B cell (primary cell): ENCODE data around the gene ANKDD1A. TPM values are rescaled to one million over a fixed set of nuclear protein-coding genes. Genes with fewer than 3 reads are reported as not detected.

ENCODE experiments used
- ATAC-seq: fragments of 200-7000 bp; cut with Tn5 transposase; one replicate; pipeline ENCODE4 v1.10.0; 2021; ENCODE audit warnings: low read depth, mild to moderate bottlenecking, moderate number of reproducible peaks, moderate library complexity
- CTCF ChIA-PET: fragments of 350-600 bp; sonication (Branson Sonifier 250); formaldehyde crosslinking; loops from one replicate; lab custom pipeline; 2021; ENCODE audit warnings: antibody characterized with exemption, inconsistent platforms; lab: Charles Lee
- POLR2A ChIA-PET: fragments of 350-600 bp; sonication (Branson Sonifier 250); formaldehyde crosslinking; loops from one replicate; lab custom pipeline; 2021; ENCODE audit warnings: antibody characterized with exemption; lab: Charles Lee
- DNase-seq: peaks from one replicate; pipeline ENCODE4 v3.0.0; 2013
- H2AFZ ChIP-seq: 2 replicates; pipeline ENCODE4 v1.6.1; 2012; ENCODE audit warnings: mild to moderate bottlenecking, low read depth, low read length; ENCODE audit not compliant: insufficient read depth, poor library complexity, severe bottlenecking
- H3K27ac ChIP-seq, 2 donors: 1 replicate in 1 of 2; 2 replicates in 1 of 2; pipeline ENCODE4 v1.5.1; 2012 to 2013; ENCODE audit warnings: low read length in 2 of 2, mild to moderate bottlenecking in 2 of 2, moderate library complexity in 1 of 2
- H3K27me3 ChIP-seq, 4 experiments: fragments of 200-600 bp in 1 of 4; sonication (generic) in 1 of 4; replicated peaks in 1 of 4; 1 replicate in 2 of 4; 2 replicates in 2 of 4; pipeline versions ENCODE4 v1.6.1 to v1.7.0; 2013 to 2016; ENCODE audit warnings: low read length in 3 of 4, mild to moderate bottlenecking in 2 of 4, mixed read lengths in 1 of 4, moderate library complexity in 1 of 4; ENCODE audit not compliant: insufficient read depth in 4 of 4, control insufficient read depth in 3 of 4; ENCODE audit errors: control extremely low read depth in 1 of 4
- H3K36me3 ChIP-seq, 2 experiments: replicated peaks in 1 of 2; 1 replicate in 1 of 2; 2 replicates in 1 of 2; pipeline versions ENCODE4 v1.6.1 to v1.7.1; 2013; ENCODE audit warnings: low read length in 1 of 2; ENCODE audit not compliant: insufficient read depth in 2 of 2, control insufficient read depth in 1 of 2; ENCODE audit errors: control extremely low read depth in 1 of 2, extremely low read depth in 1 of 2
- H3K4me1 ChIP-seq, 2 donors: fragments of 200-600 bp in 1 of 2; sonication (generic) in 1 of 2; 1 replicate in 1 of 2; 2 replicates in 1 of 2; pipeline versions ENCODE4 v1.5.1 to v1.6.1; 2013 to 2017; ENCODE audit warnings: low read length in 2 of 2; ENCODE audit not compliant: control insufficient read depth in 2 of 2, insufficient read depth in 2 of 2
- H3K4me2 ChIP-seq: replicated peaks from 2 replicates; pipeline ENCODE3; 2012; ENCODE audit warnings: mild to moderate bottlenecking, low read depth, low read length; ENCODE audit not compliant: poor library complexity, severe bottlenecking
- H3K4me3 ChIP-seq, 5 experiments: fragments of 200-600 bp in 1 of 5; sonication (generic) in 1 of 5; 1 replicate in 3 of 5; 2 replicates in 2 of 5; pipeline versions ENCODE4 v1.5.1 to v1.7.0; 2011 to 2016; ENCODE audit warnings: low read length in 4 of 5, mild to moderate bottlenecking in 4 of 5, low read depth in 2 of 5, control low read depth in 1 of 5, moderate library complexity in 1 of 5; ENCODE audit not compliant: insufficient read depth in 1 of 5; ENCODE audit errors: control extremely low read depth in 1 of 5, extremely low read depth in 1 of 5
- H3K79me2 ChIP-seq: fragments of 200-600 bp; sonication (generic); one replicate; pipeline ENCODE4 v1.6.0; 2016; ENCODE audit warnings: low read length; ENCODE audit not compliant: control insufficient read depth, insufficient read depth
- H3K9ac ChIP-seq: fragments of 200-600 bp; sonication (generic); 2 replicates; pipeline ENCODE4 v1.6.1; 2017; ENCODE audit warnings: mild to moderate bottlenecking, low read length, moderate library complexity
- H3K9me3 ChIP-seq, 3 donors: one replicate each; pipeline versions ENCODE4 v1.6.1 to v1.7.1; 2013; ENCODE audit warnings: low read length in 2 of 3; ENCODE audit not compliant: control insufficient read depth in 2 of 3, insufficient read depth in 1 of 3; ENCODE audit errors: control extremely low read depth in 1 of 3
- H4K20me1 ChIP-seq: 2 replicates; pipeline ENCODE4 v1.6.0; 2012; ENCODE audit warnings: mild to moderate bottlenecking, low read length; ENCODE audit not compliant: insufficient read depth, control insufficient read depth, poor library complexity, severe bottlenecking
- H3K27ac Mint-ChIP-seq: one replicate; pipeline ENCODE4 v1.8.0; 2021; ENCODE audit warnings: mixed read lengths
- H3K27me3 Mint-ChIP-seq: one replicate; pipeline ENCODE4 v1.8.0; 2021; ENCODE audit warnings: mixed read lengths
- H3K4me1 Mint-ChIP-seq: one replicate; pipeline ENCODE4 v1.8.0; 2021; ENCODE audit warnings: mixed read lengths
- H3K4me3 Mint-ChIP-seq: one replicate; pipeline ENCODE4 v1.8.0; 2021; ENCODE audit warnings: mixed read lengths
- H3K9me3 Mint-ChIP-seq: one replicate; pipeline ENCODE4 v1.8.0; 2022; ENCODE audit warnings: mixed read lengths; ENCODE audit not compliant: insufficient read depth
- EZH2 ChIP-seq: IDR thresholded peaks from 2 replicates; pipeline ENCODE4 v1.6.1; 2012; ENCODE audit warnings: borderline replicate concordance, low read depth, mild to moderate bottlenecking, moderate library complexity, low read length; ENCODE audit not compliant: insufficient read depth, poor library complexity, severe bottlenecking
- WGBS: methylation state at CpG from one replicate; pipeline ENCODE4 v1.1.5; 2013; ENCODE audit warnings: missing lambda C conversion rate; ENCODE audit not compliant: insufficient coverage; 5-methylcytosine and 5-hydroxymethylcytosine counted together
- intact Hi-C: fragments of 100-400 bp; cut with micrococcal nuclease; formaldehyde crosslinking; loops from one replicate; pipeline ENCODE4 v1.10.0; 2022
- polyA plus RNA-seq: library from polyadenylated mRNA; depleted of rRNA; stranded (reverse); fragments of >200 nt; gene quantifications from 2 replicates; pipeline ENCODE4 v1.2.3, GENCODE V29; 2012
- total RNA-seq, 2 donors: library from RNA; stranded (reverse); fragments of 120-200 nt in 1 of 2; gene quantifications; 1 replicate in 1 of 2; 2 replicates in 1 of 2; pipeline versions ENCODE4 v1.2.3 to v1.2.4, GENCODE V29; 2013 to 2022
- TF ChIP-seq, protein P1 (sequence below): fragments of 200-600 bp; IDR thresholded peaks from one replicate; pipeline ENCODE4 v1.8.0; 2022; ENCODE audit warnings: antibody characterized with exemption, mild to moderate bottlenecking

Gene ANKDD1A
- total and polyA plus RNA-seq, 2 donors (not counting 1 experiment from before 2014, with no cell fraction given): 2.6 to 2.7 TPM

DNA sequence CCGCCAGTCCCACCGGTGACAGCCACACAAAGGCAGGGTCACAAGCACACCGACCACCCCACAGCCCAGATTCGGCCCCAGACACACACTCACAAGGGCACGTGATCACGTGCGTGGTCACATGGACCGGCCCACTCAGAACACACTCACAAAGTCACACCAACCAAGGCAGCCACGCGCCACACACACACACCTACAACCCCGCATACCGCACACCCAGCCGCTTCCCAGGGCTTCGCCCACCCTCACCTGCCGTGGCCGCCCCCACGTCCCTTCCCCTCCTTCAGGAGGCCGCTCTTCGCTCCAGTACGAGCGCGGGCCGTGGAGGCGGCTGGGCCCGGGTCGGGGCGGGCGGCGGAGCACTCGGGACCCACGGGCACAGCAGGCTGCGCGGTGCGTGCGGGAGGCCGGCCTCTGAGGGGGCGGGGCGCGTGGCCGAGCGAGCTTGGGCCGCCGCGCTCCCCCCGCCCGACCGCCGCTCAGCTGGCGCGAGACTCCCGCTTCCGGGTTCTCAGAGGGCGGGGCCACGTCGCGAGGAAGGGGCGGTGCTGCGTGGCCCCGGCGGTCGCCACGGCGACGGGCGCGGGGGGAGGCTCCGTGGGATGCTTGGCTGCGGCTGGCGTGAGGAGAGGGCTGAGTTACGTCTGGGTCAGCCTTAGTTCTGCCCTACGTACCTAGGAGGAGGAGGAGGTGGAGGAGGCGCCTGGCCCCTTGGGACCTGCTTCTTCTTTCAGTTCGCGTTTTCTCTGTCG lies 77.9 kb downstream of the ANKDD1A start, which contains the start of gene SPG21:
Gene SPG21 (minus strand): TSS at position 499 of the 752 bp plus-strand sequence. CDS start 6,345 bp downstream, outside the sequence.
- under 1% methylated on average over 71 of the region's 75 CpGs for WGBS
- peak; percentile 95 for ATAC-seq
- H3K9me3 Mint-ChIP-seq: no peaks in the 10 kb centered on the region
- peaks cover 40% of the 10 kb centered on the region for H3K79me2 ChIP-seq
- intact Hi-C loops: loop anchor here (1.0 to 5.0 kb wide), 7 partner anchors 40 to 286 kb away; partner anchors contain the start of genes MTFMT, PDCD7, PIF1 and PLEKHO2
- no peaks in the 10 kb centered on the region for H3K27me3 Mint-ChIP-seq
- peak within 1 kb of the TSS; percentile 96 for H3K4me2 ChIP-seq
- peaks cover 48% of the 10 kb centered on the region for H3K4me1 Mint-ChIP-seq
- H2AFZ ChIP-seq: peak within 1 kb of the TSS; percentile 80
- TF ChIP-seq, protein P1, sequence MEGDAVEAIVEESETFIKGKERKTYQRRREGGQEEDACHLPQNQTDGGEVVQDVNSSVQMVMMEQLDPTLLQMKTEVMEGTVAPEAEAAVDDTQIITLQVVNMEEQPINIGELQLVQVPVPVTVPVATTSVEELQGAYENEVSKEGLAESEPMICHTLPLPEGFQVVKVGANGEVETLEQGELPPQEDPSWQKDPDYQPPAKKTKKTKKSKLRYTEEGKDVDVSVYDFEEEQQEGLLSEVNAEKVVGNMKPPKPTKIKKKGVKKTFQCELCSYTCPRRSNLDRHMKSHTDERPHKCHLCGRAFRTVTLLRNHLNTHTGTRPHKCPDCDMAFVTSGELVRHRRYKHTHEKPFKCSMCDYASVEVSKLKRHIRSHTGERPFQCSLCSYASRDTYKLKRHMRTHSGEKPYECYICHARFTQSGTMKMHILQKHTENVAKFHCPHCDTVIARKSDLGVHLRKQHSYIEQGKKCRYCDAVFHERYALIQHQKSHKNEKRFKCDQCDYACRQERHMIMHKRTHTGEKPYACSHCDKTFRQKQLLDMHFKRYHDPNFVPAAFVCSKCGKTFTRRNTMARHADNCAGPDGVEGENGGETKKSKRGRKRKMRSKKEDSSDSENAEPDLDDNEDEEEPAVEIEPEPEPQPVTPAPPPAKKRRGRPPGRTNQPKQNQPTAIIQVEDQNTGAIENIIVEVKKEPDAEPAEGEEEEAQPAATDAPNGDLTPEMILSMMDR: no peak
- TF ChIP-seq EZH2: no peak
- peak within 1 kb of the TSS; percentile 83 to 94 for H3K27ac ChIP-seq
- H4K20me1 ChIP-seq: no peaks in the 10 kb centered on the region
- H3K27ac Mint-ChIP-seq: peak within 1 kb of the TSS; percentile 96
- H3K9ac ChIP-seq: peak within 1 kb of the TSS; percentile 89
- DNase-seq: peak; percentile 99
- peaks cover 28 to 31% of the 10 kb centered on the region in 2 donors for H3K4me1 ChIP-seq
- ChIA-PET POLR2A (interaction anchor here (0.7 to 1.8 kb wide), 6 partner anchors 20 to 315 kb away, joined by 3 to 7 read pairs (median 4); partner anchors contain the start of genes PARP16, PLEKHO2 and RNU5B-1), CTCF (interaction anchor here (0.6 to 2.9 kb wide), 8 partner anchors 8 to 1875 kb away, joined by 3 to 10 read pairs (median 3); no protein-coding TSS in a partner anchor)
- no peaks in the 10 kb centered on the region for H3K27me3 ChIP-seq
- H3K4me3 Mint-ChIP-seq: peak within 1 kb of the TSS; percentile 97
- peak within 1 kb of the TSS; percentile 70 to 97 (median 88) for H3K4me3 ChIP-seq
- no peaks in the 10 kb centered on the region for H3K36me3 ChIP-seq
- no peaks in the 10 kb centered on the region for H3K9me3 ChIP-seq

DNA sequence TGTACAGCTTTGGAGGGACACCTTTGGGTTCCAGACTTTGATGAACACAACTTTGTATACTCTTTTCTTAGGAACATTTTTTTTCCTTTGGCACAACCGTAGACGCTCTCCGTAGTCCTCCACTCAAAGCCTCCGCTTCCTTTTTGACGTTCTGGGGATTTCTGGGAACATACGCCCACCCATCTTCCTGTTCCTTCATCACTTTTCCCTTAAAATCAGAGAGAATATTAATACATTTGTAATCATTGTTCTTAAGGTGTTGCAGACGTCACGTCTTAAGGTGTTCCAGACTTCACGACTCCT lies 78.4 kb downstream of the ANKDD1A start:
- POLR2A ChIA-PET: interaction anchor here (0.9 to 1.8 kb wide), 3 partner anchors 19 to 314 kb away, joined by 3 to 6 read pairs (median 4); partner anchors contain the start of genes PARP16 and RNU5B-1
- intact Hi-C loops: loop anchor here (1.0 to 5.0 kb wide), 6 partner anchors 39 to 287 kb away; partner anchors contain the start of genes MTFMT, PDCD7, PIF1 and PLEKHO2
- WGBS: 0% methylated on average over 2 of the region's 9 CpGs

More for the DNA sequence above, 78.4 kb downstream of the ANKDD1A start:
- peak overlapping the region; percentile 96 for H3K4me2 ChIP-seq
- Mint-ChIP-seq H3K27me3 (no peaks in the 10 kb centered on the region), H3K9me3 (no peaks in the 10 kb centered on the region), H3K4me1 (peaks cover 44% of the 10 kb centered on the region), H3K27ac (peak overlapping the region; percentile 96), H3K4me3 (peak overlapping the region; percentile 97)
- CTCF ChIA-PET: interaction anchor here (0.6 to 2.9 kb wide), 5 partner anchors 18 to 1874 kb away, joined by 3 to 10 read pairs (median 3); no protein-coding TSS in a partner anchor
- TF ChIP-seq, protein P1: no peak
- TF ChIP-seq EZH2: no peak
- peaks cover 35% of the 10 kb centered on the region for H3K79me2 ChIP-seq
- H3K4me1 ChIP-seq: peaks cover 22 to 26% of the 10 kb centered on the region in 2 donors
- no peaks in the 10 kb centered on the region for H4K20me1 ChIP-seq
- no peak for ATAC-seq
- no peaks in the 10 kb centered on the region for H3K27me3 ChIP-seq
- H3K4me3 ChIP-seq: peak overlapping the region; percentile 23 to 97 (median 88)
- no peaks in the 10 kb centered on the region for H3K36me3 ChIP-seq
- no peak for DNase-seq
- peak overlapping the region; percentile 64 to 94 for H3K27ac ChIP-seq
- H3K9me3 ChIP-seq: no peaks in the 10 kb centered on the region
- H3K9ac ChIP-seq: peak overlapping the region; percentile 89
- H2AFZ ChIP-seq: peak overlapping the region; percentile 80
